Measurements from ENCODE around the gene TMPRSS11D.

TMPRSS11D gene

GRCh38 chr4:67885762-67886161 is 2.0 kb upstream of the TMPRSS11D start:
- no peak for DNase-seq (ENCODE audit: low read depth)

DNA sequence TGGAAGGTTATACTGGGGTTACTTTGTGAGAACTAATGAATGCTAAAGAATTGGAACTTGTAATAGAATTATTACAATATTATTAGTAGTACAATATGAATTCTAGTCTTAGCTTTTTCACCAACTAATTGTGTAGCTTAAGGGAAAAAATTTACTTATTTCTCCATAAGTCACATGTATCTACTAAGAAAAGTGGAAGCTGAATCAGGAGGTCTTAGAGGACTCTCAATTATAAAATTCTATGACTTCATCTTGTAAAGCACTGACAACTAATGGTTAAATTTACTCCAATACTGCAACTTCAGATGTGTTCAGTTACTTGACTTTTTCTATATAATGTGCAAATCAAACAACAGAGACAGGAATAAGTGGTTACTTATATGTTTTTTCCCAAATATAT is 899 bp upstream of the TMPRSS11D start:
- no peak for DNase-seq (ENCODE audit: low read depth)

GRCh38 chr4:67883458-67883857 is 344 bp downstream of the TMPRSS11D start:
- no peak for DNase-seq (ENCODE audit: low read depth)

DNA sequence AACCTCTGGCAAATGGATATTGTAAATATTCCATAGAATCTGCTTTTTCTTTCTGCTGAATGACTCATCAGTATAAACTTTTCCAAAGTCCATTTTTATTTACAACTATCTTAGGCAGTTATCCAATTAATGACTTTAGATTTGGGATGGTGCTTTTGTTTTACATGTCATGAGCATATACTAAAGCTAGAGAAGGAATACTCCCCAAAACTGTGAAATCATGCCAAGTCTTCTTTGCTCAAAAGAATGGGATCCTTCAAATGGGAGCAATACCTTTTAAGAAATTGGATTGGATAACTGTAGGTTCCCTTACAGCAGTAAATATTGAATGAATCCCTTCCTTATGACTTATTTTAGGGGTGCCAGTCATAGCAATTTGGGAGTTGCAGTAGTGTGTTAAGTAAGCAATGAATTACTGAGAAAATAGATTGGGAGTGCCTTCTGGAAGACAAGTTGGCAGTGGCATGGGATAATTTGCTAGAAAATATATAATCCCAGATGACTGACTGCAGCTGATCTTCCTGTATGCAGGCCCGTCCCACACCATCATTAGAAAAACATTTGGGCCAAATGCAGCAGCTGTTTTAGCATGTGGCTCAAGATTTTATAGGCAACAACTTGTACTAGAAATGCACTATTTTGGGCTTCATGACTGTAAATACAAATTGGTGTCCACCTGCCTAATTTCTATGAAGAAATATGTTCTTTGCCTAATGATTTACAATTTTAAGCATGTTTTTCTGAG is 2.8 kb downstream of the TMPRSS11D start:
- DNase-seq (ENCODE audit: low read depth): no peak

DNA sequence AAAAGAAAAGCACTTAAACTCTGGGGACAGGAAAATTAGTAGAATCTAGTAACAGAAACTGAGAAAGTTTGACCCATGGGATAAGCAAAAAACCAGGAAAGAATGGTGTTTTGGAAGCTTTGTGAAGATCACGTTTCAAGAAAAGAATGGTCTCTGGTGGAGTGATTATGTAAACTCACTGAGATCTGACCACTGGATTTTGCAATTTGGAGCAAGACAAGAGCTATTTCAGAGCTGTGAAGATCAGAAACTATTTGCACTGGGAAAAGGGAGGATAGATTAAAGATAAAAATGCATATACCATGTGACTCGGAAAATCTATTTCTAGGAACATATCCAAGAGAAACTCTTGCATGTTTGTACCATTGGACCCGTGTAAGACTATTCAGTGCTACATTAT is 4.3 kb downstream of the TMPRSS11D start:
- no peak for DNase-seq (ENCODE audit: low read depth)

GRCh38 chr4:67877086-67877485 is 6.7 kb downstream of the TMPRSS11D start:
- DNase-seq (ENCODE audit: low read depth): no peak

GRCh38 chr4:67874986-67875385 is 8.8 kb downstream of the TMPRSS11D start:
- DNase-seq (ENCODE audit: low read depth): no peak

GRCh38 chr4:67873116-67873515 is 10.7 kb downstream of the TMPRSS11D start:
- DNase-seq (ENCODE audit: low read depth): no peak

DNA sequence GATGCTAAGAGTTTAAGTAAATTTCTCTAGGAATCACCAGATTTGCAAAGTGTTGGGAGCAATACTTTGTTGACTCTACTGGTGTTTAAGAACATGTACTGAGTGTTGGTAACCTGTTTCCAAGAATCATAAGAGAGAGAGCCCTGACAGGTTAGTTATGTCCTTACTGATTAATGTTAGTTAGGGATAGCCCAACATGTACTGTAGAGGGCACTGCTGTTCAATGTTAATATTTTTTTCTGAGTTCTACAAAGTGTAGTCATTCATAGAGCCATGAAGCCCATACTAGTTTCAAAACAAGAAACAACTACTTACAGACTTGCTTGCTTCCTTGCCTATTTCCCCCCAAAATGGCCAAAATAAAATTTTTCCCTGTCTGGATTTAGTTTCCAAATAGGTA is 11.9 kb downstream of the TMPRSS11D start:
- no peak for DNase-seq (ENCODE audit: low read depth)

DNA sequence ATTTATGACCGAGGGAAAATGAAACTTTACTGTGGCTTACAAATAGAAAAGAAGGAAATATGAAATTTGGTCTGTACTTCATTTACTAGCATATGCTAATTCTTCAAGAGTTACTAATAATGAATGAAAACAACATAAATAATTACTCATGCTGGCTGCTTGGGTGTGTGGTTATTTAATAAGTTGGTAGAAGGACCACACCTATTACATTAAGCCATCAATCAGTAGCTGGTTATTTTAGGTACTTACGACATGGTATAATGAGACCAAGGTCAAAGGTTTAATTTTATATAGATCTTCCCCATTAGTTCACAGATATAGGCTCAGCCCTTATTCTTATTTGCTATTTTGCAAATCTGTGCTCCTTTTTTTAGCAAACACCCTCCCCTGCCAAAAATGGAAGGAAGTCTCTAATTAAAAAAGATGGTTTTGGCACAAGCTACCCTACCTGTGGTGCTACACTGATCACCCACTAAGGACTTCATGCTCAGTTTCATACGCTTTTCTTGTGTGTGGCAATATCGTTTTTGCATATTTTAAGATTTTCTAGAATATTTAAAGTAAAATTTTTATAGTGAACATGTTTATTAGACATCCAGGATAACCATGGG is 14.1 kb downstream of the TMPRSS11D start:
- DNase-seq (ENCODE audit: low read depth): no peak

GRCh38 chr4:67861513-67861912 is 22.3 kb downstream of the TMPRSS11D start:
- DNase-seq (ENCODE audit: low read depth): no peak

- no peak for DNase-seq (ENCODE audit: low read depth)
Measured at GRCh38 chr4:67853336-67853735, 30.5 kb downstream of the TMPRSS11D start.

- DNase-seq (ENCODE audit: low read depth): no peak
Measured at GRCh38 chr4:67820903-67821302, 62.9 kb downstream of the TMPRSS11D start.

- no peak for DNase-seq (ENCODE audit: low read depth)
Measured at GRCh38 chr4:67810011-67810410, 73.8 kb downstream of the TMPRSS11D start.

DNA sequence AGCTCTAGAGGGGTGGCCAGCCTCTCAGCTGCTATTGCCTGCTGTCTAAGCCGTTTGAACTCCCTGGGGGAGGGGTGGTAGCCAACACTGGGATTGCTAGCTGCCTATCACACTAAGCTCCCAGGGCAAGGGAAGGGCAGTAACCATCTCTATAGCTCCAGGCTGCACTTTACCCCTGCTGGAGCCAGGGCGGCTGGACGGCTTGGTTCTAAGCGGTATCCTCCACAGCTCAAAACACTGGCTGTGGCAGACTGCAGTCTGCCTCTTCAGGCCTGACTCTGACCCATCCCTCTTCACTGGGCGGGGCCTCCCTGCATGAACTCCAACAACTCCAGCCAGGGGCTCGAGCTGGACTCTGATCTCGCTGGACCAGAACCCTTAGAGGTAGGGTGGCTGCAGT is 74.3 kb downstream of the TMPRSS11D start:
- no peak for DNase-seq (ENCODE audit: low read depth)

DNA sequence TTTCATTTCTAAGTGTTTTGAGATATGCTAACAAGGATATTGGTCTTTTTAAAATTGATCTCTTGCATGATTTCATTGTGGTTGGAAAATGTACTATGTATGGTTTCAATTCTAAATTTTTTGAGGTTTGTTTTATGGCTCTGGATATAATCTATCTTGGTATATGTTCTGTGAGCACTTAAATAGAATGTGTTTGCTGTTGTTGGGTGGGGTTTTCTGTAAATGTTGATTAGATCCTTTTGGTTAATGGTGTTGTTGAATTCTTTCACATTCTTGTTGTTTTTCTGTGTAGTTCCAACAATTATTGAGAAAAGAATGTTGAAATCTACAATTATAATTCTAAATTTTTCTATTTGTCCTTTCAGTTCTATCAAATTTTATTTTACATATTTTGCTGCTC is 87.0 kb downstream of the TMPRSS11D start:
- no peak for DNase-seq (ENCODE audit: low read depth)

GRCh38 chr4:67790721-67791120 is 93.1 kb downstream of the TMPRSS11D start:
- DNase-seq (ENCODE audit: low read depth): no peak

DNA sequence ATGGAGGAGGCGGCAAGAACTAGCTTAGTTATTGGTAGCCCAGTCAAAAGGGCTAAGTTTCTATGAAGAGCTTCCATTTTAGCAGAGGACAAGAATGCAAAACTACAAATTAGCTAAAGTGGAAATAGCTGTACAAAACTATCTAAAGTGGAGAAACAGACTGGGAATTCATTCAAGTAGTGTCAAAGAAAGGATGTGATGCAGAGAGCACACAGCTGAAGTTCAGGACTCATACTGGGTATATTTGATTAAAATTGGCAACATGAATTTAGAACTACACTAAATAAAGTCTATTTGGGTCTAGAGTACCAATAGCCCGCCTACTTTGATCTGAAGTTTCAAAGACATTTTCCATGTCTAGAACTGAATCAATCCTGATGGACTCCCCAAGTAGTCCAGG is 96.5 kb downstream of the TMPRSS11D start:
- DNase-seq (ENCODE audit: low read depth): no peak

GRCh38 chr4:67785528-67785927 is 98.3 kb downstream of the TMPRSS11D start:
- no peak for DNase-seq (ENCODE audit: low read depth)

DNA sequence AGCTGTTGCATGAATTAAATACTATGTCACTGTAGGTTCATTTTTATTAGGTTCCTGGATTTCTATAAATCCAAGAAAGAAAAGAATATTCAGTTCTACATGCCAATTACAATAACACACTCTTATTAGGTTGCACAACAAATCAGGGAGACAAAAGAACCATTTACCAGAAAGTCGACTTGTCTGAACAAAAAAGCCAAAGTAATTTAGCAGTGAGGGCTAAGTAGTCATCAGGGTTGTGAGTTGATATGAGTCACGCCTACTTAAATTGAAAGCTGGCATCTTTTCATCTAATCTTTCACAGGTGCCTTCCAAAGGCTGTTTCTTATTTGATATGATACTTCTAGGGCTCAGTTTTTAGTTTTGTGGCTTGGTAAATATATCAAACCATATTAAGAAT is 104.2 kb downstream of the TMPRSS11D start:
- no peak for DNase-seq (ENCODE audit: low read depth)

DNA sequence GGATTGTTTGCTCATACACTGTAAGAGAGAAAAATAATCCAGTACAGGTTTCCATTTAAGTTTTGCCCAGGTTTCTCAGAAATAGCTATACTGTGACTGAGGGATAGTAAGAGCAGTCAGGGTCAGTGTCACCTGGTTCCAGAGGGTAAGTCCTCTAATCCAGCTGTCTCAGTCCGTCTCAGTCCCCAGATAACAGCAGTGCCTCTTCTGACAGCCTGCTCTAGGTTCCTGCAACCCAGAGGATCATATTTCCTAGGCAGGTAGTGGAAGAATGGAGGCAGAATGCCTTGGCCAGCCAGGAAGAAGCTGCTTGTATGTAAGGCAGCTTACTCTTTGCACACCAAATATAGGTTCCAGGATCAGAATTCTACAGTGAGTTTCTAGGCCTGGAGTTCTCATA is 107.1 kb downstream of the TMPRSS11D start:
- DNase-seq (ENCODE audit: low read depth): no peak

Measured in activated T-cell treated with anti-CD3 and anti-CD28 coated beads for 1 hour (primary cell).